Smooth muscle cell (in vitro differentiated cells): ENCODE measurements around the gene ANKRD16. TPM values are rescaled to one million over a fixed set of nuclear protein-coding genes. Genes with fewer than 3 reads are reported as not detected.

Source experiments
- DNase-seq: peaks from one replicate; lab custom pipeline; 2025; ENCODE audit not compliant: unreplicated experiment; lab: John Stamatoyannopoulos, UW
- H2AFZ ChIP-seq: fragments of 200-600 bp; sonication (generic); 2 replicates; pipeline ENCODE4 v1.6.0; 2016; ENCODE audit warnings: antibody characterized with exemption, low read depth, mild to moderate bottlenecking
- H3F3A ChIP-seq: fragments of 200-600 bp; sonication (generic); 2 replicates; pipeline ENCODE4 v1.6.0; 2017; ENCODE audit warnings: antibody characterized with exemption, low read depth
- H3K27ac ChIP-seq: fragments of 200-600 bp; sonication (generic); 2 replicates; pipeline ENCODE4 v1.5.1; 2016; ENCODE audit warnings: low read depth, mild to moderate bottlenecking
- H3K27me3 ChIP-seq: fragments of 200-600 bp; sonication (generic); 2 replicates; pipeline ENCODE4 v1.6.1; 2016; ENCODE audit warnings: low read depth, mild to moderate bottlenecking
- H3K36me3 ChIP-seq: fragments of 200-600 bp; sonication (generic); 2 replicates; pipeline ENCODE4 v1.5.1; 2016; ENCODE audit warnings: low read depth
- H3K4me1 ChIP-seq: fragments of 200-600 bp; sonication (generic); 2 replicates; pipeline ENCODE4 v1.5.1; 2016; ENCODE audit warnings: low read depth
- H3K4me2 ChIP-seq: fragments of 200-600 bp; sonication (generic); 2 replicates; pipeline ENCODE4 v1.6.0; 2016; ENCODE audit warnings: mild to moderate bottlenecking
- H3K4me3 ChIP-seq: fragments of 200-600 bp; sonication (generic); 2 replicates; pipeline ENCODE4 v1.5.1; 2016; ENCODE audit warnings: mild to moderate bottlenecking
- H3K79me2 ChIP-seq: fragments of 200-600 bp; sonication (generic); 2 replicates; pipeline ENCODE4 v1.6.0; 2016; ENCODE audit warnings: low read depth, mild to moderate bottlenecking
- H3K9ac ChIP-seq: fragments of 200-600 bp; sonication (generic); 2 replicates; pipeline ENCODE4 v1.6.0; 2016; ENCODE audit warnings: low read depth
- H3K9me3 ChIP-seq: fragments of 200-600 bp; sonication (generic); replicated peaks from 2 replicates; pipeline ENCODE4 v1.5.1; 2016; ENCODE audit warnings: low read depth
- H4K20me1 ChIP-seq: fragments of 200-600 bp; sonication (generic); 2 replicates; pipeline ENCODE4 v1.6.0; 2016; ENCODE audit warnings: low read depth
- CTCF ChIP-seq: fragments of 200-600 bp; sonication (generic); IDR thresholded peaks from 2 replicates; pipeline ENCODE4 v1.5.1; 2017; ENCODE audit warnings: borderline replicate concordance, mild to moderate bottlenecking, antibody characterized with exemption; ENCODE audit not compliant: insufficient read depth, poor library complexity, severe bottlenecking
- WGBS: methylation state at CpG from one replicate; pipeline ENCODE4 v1.1.7; 2016; ENCODE audit warnings: low lambda C conversion rate; 5-methylcytosine and 5-hydroxymethylcytosine counted together
- polyA plus RNA-seq: library from polyadenylated mRNA; unstranded; fragments of >200 nt; fragmentation: Nextera tagmentation; extraction: Ambion mirVana; gene quantifications from 2 replicates; pipeline ENCODE4 v1.2.1, GENCODE V29; 2016
- total RNA-seq: library from RNA; depleted of rRNA; stranded (reverse); fragments of >200 nt; gene quantifications from 2 replicates; pipeline ENCODE4 v1.2.3, GENCODE V29; 2014

Gene ANKRD16
- total and polyA plus RNA-seq, 2 experiments from 2014 or later, result 2.7 to 10.3 TPM

GRCh38 chr10:5905854-5906507 is 16.3 kb upstream of the ANKRD16 start:
- Histone ChIP-seq H3K4me2 (no peak overlapping the region), H3K9me3 (no peaks in the 10 kb centered on the region), H3K9ac (no peak overlapping the region), H4K20me1 (peaks cover 49% of the 10 kb centered on the region), H2AFZ (no peak overlapping the region), H3K36me3 (peaks cover 6% of the 10 kb centered on the region), H3K27ac (no peak overlapping the region), H3K79me2 (peaks cover 52% of the 10 kb centered on the region), H3K27me3 (no peaks in the 10 kb centered on the region), H3K4me3 (no peak overlapping the region), H3K4me1 (no peaks in the 10 kb centered on the region), H3F3A (no peaks in the 10 kb centered on the region)
- no peak for TF ChIP-seq CTCF
- WGBS, result 97% methylated on average over 13 of the region's 13 CpGs
- DNase-seq, result no peak

GRCh38 chr10:5904227-5904626 is 14.5 kb upstream of the ANKRD16 start:
- WGBS, result 74% methylated on average over 4 of the region's 4 CpGs
- no peak overlapping the region for H3K9ac ChIP-seq
- peaks cover 67% of the 10 kb centered on the region for H4K20me1 ChIP-seq
- no peak overlapping the region for H3K27ac ChIP-seq
- no peak for TF ChIP-seq CTCF
- H3K4me3 ChIP-seq, result no peak overlapping the region
- DNase-seq, result no peak
- H3K9me3 ChIP-seq, result no peaks in the 10 kb centered on the region
- H3F3A ChIP-seq, result no peaks in the 10 kb centered on the region
- peaks cover 69% of the 10 kb centered on the region for H3K79me2 ChIP-seq
- no peak overlapping the region for H2AFZ ChIP-seq
- H3K27me3 ChIP-seq, result no peaks in the 10 kb centered on the region
- no peak overlapping the region for H3K4me2 ChIP-seq
- no peaks in the 10 kb centered on the region for H3K4me1 ChIP-seq
- H3K36me3 ChIP-seq, result no peaks in the 10 kb centered on the region

GRCh38 chr10:5903563-5903962 is 13.9 kb upstream of the ANKRD16 start:
- Histone ChIP-seq H3K4me1 (no peaks in the 10 kb centered on the region), H3K9me3 (no peaks in the 10 kb centered on the region), H3K79me2 (peaks cover 73% of the 10 kb centered on the region), H3F3A (no peaks in the 10 kb centered on the region), H3K27me3 (no peaks in the 10 kb centered on the region), H3K9ac (no peak overlapping the region), H3K36me3 (no peaks in the 10 kb centered on the region), H2AFZ (no peak overlapping the region), H3K4me2 (no peak overlapping the region), H3K27ac (no peak overlapping the region), H3K4me3 (no peak overlapping the region), H4K20me1 (peaks cover 73% of the 10 kb centered on the region)
- over 99% methylated on average over 6 of the region's 6 CpGs for WGBS
- TF ChIP-seq CTCF, result no peak
- DNase-seq, result no peak
